A673 (cell line): ENCODE data around the gene PRKCA. TPM values are rescaled to one million over a fixed set of nuclear protein-coding genes. Genes with fewer than 3 reads are reported as not detected.

Experiments used
- BruUV-seq: library from RNA; stranded (reverse); fragments of 400-500 nt; replicated peaks from 2 replicates; lab custom pipeline; 2021; lab: Mats Ljungman, UMichigan
- CTCF ChIA-PET: fragments of 300-600 bp; sonication (Branson Sonifier 250); formaldehyde crosslinking; loops from one replicate; lab custom pipeline; 2022; ENCODE audit warnings: antibody characterized with exemption; lab: Charles Lee
- POLR2A ChIA-PET: fragments of 300-600 bp; sonication (Branson Sonifier 250); formaldehyde crosslinking; loops from one replicate; lab custom pipeline; 2022; ENCODE audit warnings: antibody characterized with exemption; ENCODE audit not compliant: low non-redundant PET; lab: Charles Lee
- DNase-seq: peaks from one replicate; pipeline ENCODE4 v3.0.0-alpha.2; 2015; ENCODE audit warnings: low spot score
- H3K27ac ChIP-seq: fragments of 200-600 bp; sonication (generic); 2 replicates; pipeline ENCODE4 v1.5.1; 2016; ENCODE audit warnings: mixed run types, low read depth, mild to moderate bottlenecking, mixed read lengths, antibody characterized with exemption, low read length; ENCODE audit not compliant: poor library complexity, severe bottlenecking
- H3K27me3 ChIP-seq: fragments of 200-600 bp; sonication (generic); replicated peaks from 2 replicates; pipeline ENCODE4 v1.6.1; 2017; ENCODE audit warnings: mixed run types, low read depth, mild to moderate bottlenecking, mixed read lengths, antibody characterized with exemption, low read length; ENCODE audit not compliant: insufficient read depth, poor library complexity
- H3K36me3 ChIP-seq: fragments of 200-600 bp; sonication (generic); 2 replicates; pipeline ENCODE4 v1.6.1; 2016; ENCODE audit warnings: mixed run types, mild to moderate bottlenecking, mixed read lengths, antibody characterized with exemption, low read length; ENCODE audit not compliant: insufficient read depth, poor library complexity, severe bottlenecking
- H3K4me1 ChIP-seq: fragments of 200-600 bp; sonication (generic); 2 replicates; pipeline ENCODE4 v1.6.1; 2017; ENCODE audit warnings: mixed run types, mild to moderate bottlenecking, mixed read lengths, antibody characterized with exemption, low read length; ENCODE audit not compliant: insufficient read depth, poor library complexity, severe bottlenecking
- H3K4me3 ChIP-seq: fragments of 200-600 bp; sonication (generic); 2 replicates; pipeline ENCODE4 v1.5.1; 2016; ENCODE audit warnings: low read depth, mixed run types, mild to moderate bottlenecking, mixed read lengths, low read length; ENCODE audit not compliant: poor library complexity, severe bottlenecking
- H3K9me3 ChIP-seq: fragments of 200-600 bp; sonication (generic); 2 replicates; pipeline ENCODE4 v1.6.1; 2016; ENCODE audit warnings: mixed run types, low read depth, mild to moderate bottlenecking, mixed read lengths, antibody characterized with exemption, low read length; ENCODE audit not compliant: poor library complexity, severe bottlenecking
- EZH2 ChIP-seq: fragments of 200-600 bp; sonication (generic); IDR thresholded peaks from 2 replicates; pipeline ENCODE4 v1.6.1; 2017; ENCODE audit warnings: borderline replicate concordance, low read depth, mild to moderate bottlenecking, mixed read lengths, antibody characterized with exemption, low read length; ENCODE audit not compliant: poor library complexity, severe bottlenecking
- intact Hi-C: fragments of 100-400 bp; cut with micrococcal nuclease; formaldehyde crosslinking; loops from one replicate; pipeline ENCODE4 v1.10.0; 2022; ENCODE audit not compliant: unreplicated experiment
- total RNA-seq: library from RNA; stranded (reverse); gene quantifications from 2 replicates; pipeline ENCODE4 v1.2.3, GENCODE V29; 2021
- TF ChIP-seq, protein P1 (sequence below): fragments of 300-800, 200-600 bp; sonication (generic); conservative IDR thresholded peaks from 2 replicates; pipeline ENCODE4 v1.5.1; 2017; ENCODE audit warnings: low read depth, mild to moderate bottlenecking, antibody characterized with exemption, low read length, moderate library complexity, mixed read lengths

The PRKCA gene
- total RNA-seq, 1 experiment from 2014 or later, result 16.3 TPM

- Histone ChIP-seq H3K27ac (no peak overlapping the region), H3K4me1 (peaks cover 8% of the 10 kb centered on the region), H3K27me3 (no peaks in the 10 kb centered on the region), H3K36me3 (no peaks in the 10 kb centered on the region), H3K4me3 (no peak overlapping the region), H3K9me3 (no peaks in the 10 kb centered on the region)
- TF ChIP-seq EZH2, result no peak
- TF ChIP-seq, protein P1, sequence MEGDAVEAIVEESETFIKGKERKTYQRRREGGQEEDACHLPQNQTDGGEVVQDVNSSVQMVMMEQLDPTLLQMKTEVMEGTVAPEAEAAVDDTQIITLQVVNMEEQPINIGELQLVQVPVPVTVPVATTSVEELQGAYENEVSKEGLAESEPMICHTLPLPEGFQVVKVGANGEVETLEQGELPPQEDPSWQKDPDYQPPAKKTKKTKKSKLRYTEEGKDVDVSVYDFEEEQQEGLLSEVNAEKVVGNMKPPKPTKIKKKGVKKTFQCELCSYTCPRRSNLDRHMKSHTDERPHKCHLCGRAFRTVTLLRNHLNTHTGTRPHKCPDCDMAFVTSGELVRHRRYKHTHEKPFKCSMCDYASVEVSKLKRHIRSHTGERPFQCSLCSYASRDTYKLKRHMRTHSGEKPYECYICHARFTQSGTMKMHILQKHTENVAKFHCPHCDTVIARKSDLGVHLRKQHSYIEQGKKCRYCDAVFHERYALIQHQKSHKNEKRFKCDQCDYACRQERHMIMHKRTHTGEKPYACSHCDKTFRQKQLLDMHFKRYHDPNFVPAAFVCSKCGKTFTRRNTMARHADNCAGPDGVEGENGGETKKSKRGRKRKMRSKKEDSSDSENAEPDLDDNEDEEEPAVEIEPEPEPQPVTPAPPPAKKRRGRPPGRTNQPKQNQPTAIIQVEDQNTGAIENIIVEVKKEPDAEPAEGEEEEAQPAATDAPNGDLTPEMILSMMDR, result no peak
- intact Hi-C loops, result no loop called here
- POLR2A ChIA-PET, result no interaction called here
- CTCF ChIA-PET, result no interaction called here
- BruUV-seq, result no TSS peak
- peak; percentile 75 for DNase-seq
These were observed 171.8 kb downstream of the PRKCA start for GRCh38 chr17:66474258-66474657.

DNA sequence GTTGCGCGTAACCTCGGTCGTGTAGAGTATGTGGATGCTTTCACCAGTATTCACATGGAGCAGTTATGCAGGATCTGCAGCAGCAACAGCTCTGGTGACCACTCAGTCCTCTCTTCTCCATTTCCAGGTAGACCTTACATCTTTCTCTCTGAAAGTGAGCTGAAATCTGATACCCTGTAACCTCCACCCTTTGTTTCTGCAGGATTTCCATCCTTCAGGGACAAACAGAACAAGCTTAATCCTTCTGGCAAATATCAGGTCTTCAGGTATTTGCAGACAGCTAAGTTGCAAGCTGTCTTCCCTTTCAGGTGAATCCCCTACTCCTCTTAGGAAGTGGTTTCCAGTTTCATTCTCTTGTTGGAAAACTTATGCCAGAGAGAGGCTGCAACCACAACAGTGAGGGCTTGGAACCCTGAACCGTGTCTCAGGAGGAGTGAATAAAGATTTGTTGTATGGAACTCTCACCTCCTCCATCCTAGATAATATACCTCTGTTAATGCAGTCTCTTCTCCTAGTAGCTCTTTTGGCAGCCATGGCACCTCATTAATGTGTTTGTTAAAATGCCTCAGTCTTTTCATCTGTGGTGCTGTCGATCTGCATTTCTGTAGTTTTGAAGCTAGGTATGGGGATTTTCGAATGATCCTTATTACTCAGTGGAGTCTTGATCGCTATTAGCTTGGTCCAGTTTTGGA lies 172.5 kb downstream of the PRKCA start:
- Histone ChIP-seq H3K27me3 (no peaks in the 10 kb centered on the region), H3K36me3 (no peaks in the 10 kb centered on the region), H3K4me3 (no peak overlapping the region), H3K9me3 (no peaks in the 10 kb centered on the region), H3K4me1 (peaks cover 8% of the 10 kb centered on the region), H3K27ac (no peak overlapping the region)
- POLR2A ChIA-PET, result no interaction called here
- intact Hi-C loops, result no loop called here
- DNase-seq, result no peak
- TF ChIP-seq, protein P1, result no peak
- no peak for TF ChIP-seq EZH2
- CTCF ChIA-PET, result no interaction called here
- no TSS peak for BruUV-seq

DNA sequence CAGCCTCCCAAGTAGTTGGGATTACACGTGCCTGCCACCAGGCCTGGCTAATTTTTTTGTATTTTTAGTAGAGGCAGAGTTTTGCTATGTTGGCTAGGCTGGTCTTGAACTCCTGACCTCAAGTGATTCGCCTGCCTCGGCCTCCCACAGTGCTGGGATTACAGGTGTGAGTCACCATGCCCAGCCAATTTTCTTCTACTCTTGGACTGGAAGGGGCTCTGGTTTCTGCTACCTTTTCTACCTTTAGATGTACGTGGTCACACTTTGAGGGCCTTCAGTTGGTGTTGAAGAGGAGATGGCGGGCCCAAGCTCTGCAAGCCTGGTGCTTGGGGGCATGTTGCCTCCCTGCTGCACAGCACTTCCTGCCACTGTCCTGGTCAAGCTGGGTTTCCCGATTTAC lies 173.6 kb downstream of the PRKCA start:
- no peaks in the 10 kb centered on the region for H3K36me3 ChIP-seq
- TF ChIP-seq, protein P1, result no peak
- TF ChIP-seq EZH2, result no peak
- intact Hi-C loops, result no loop called here
- no peak for DNase-seq
- ChIA-PET CTCF (interaction anchor here (0.5 kb wide), 1 partner anchor 9 kb away, joined by 3 read pairs; no protein-coding TSS in a partner anchor), POLR2A (no interaction called here)
- no TSS peak for BruUV-seq
- no peak overlapping the region for H3K27ac ChIP-seq
- H3K27me3 ChIP-seq, result no peaks in the 10 kb centered on the region
- H3K4me1 ChIP-seq, result peaks cover 8% of the 10 kb centered on the region
- H3K9me3 ChIP-seq, result no peaks in the 10 kb centered on the region
- no peak overlapping the region for H3K4me3 ChIP-seq
